GM19035 (cell line): ENCODE data around the gene CAPN13.

Experiments used
- ATAC-seq: cut with Tn5 transposase; IDR thresholded peaks from one replicate; pipeline ENCODE4 v1.9.1; 2021; ENCODE audit not compliant: unreplicated experiment

Gene CAPN13, protein sequence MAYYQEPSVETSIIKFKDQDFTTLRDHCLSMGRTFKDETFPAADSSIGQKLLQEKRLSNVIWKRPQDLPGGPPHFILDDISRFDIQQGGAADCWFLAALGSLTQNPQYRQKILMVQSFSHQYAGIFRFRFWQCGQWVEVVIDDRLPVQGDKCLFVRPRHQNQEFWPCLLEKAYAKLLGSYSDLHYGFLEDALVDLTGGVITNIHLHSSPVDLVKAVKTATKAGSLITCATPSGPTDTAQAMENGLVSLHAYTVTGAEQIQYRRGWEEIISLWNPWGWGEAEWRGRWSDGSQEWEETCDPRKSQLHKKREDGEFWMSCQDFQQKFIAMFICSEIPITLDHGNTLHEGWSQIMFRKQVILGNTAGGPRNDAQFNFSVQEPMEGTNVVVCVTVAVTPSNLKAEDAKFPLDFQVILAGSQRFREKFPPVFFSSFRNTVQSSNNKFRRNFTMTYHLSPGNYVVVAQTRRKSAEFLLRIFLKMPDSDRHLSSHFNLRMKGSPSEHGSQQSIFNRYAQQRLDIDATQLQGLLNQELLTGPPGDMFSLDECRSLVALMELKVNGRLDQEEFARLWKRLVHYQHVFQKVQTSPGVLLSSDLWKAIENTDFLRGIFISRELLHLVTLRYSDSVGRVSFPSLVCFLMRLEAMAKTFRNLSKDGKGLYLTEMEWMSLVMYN

DNA sequence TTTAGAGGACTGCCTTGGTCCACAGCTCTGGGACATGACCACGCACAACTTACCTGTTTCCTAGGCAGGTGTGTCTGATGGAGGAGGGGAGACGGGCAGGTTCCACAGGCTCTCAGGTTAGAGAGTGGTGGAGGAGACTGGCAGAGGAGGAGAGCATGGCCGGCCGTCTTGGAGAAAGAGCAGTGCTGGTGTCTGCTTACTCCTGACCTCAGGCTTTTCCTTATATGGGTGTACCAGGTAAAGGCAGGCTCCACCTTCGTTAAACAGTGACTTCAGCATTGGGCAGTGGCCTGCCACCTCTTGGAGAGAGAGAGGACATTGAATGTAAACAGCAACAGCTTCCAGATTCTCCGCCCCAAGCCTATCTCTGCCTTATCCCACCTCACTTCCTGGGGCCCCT, at the start of gene CAPN13:
CAPN13 (minus strand) TSS at position 198 of the 400 bp plus-strand sequence. CDS start 20,121 bp downstream, outside the sequence.
- ATAC-seq, result no peak

DNA sequence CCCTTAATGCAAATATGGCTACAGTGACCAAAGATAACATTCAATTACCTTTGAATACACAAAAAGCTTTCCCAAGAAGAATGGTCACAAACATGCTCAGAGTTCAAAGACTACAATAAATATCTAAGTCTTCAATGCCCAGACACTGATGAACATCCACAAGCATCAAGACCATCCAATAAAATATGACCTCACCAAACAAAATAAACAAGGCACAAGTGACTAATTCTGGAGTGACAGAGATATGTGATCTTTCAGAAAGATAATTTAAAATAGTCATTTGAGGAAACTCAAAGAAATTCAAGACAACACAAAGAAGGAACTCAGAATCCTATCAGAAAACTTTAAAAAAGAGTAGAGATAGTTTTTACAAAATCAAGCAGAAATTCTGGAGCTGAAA, 40.6 kb upstream of the CAPN13 start:
- ATAC-seq, result no peak

DNA sequence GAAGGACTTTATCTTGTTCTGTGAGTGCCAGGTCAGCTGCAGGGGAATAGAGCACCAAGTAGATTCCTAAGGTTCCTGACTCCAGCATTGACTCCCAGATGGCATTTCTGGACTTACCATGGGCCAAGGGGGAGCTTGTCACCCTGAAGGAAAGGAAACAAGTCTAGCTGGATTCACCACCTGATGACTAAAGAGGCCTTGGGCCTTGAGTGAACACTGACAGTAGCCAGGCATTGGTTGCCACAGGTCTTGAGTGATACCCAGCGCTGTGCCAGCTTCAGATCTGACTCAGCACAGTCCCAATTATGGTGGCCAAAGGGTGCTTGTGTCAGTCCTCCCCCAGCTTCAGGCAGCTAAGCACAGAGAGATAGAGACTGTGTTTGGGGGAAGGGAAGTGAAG, 40.1 kb upstream of the CAPN13 start:
- no peak for ATAC-seq

DNA sequence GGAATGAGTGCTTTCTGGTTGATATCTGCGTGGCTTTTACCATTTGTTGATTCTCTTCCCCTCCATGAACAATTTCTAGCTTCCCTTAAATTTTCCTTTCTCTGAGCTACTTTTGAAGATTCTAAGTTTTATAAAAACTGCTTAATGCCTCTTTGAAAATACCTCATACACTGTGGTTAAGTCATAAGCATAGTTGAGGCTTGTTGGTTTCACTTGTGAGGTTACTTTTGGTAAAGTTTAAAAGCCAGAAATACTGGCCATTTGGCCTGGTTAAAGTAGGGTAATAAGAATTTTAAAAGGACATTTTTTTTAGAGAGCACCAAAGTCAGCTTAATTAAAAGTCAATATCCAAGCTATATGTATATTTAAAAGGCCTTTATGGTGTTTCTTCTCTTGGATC, 21.3 kb upstream of the CAPN13 start:
- no peak for ATAC-seq

DNA sequence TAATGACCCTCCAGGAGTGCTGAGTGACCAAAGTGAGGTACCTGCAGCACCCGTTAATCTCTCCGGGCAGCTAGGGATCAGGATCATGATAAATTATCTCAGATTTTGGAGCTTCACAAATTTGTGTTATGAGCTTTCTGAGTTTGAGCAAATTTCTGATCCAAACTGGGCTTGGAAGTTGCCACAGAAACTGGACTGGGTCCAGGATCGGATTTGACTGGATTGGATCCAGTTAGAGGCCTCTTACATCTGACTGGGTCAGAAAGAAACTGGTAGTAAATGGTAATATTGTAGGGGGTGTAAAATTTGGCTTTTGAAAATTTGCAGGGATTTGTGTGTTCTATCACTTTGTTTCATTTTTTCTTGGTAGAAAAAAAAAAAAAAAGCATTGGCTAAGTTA, 19.7 kb upstream of the CAPN13 start:
- no peak for ATAC-seq

DNA sequence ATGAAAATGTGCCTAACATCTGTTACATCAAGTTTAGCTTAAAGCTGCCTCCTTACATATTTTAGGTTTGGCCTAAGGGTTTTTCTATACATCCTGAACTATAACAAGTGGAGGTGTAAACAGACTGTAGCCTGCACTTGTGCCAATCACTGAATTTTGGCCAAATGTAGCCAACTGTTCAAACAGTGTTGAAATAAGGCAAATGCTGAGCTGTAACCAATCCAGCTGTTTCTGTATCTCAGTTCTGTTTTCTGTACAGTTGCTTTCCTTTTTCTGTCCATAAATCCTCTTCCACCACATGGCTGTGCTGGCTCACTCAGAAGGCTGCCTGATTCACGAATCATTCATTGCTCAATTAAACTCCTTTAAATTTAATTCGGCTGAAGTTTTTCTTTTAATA, 19.2 kb upstream of the CAPN13 start:
- ATAC-seq, result no peak

DNA sequence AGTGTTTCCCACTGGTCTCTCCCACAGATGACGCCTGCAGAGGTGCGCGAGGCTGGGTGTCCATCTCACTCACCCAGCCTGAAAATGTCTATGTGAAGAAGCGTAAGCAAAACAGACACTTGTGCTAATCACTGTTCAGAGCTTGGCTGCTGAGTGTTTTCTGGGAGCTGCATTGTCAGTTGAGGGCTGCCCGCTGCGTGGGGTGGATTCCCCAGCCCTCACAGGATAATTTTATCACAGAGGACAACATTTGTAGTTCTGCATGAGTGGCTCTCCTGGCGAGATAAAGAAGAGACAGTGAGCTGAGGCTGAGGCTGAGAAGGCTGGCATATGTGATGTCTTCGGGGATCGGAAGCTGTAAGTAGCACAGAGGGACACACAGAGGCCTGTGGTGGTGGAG, 16.2 kb upstream of the CAPN13 start:
- ATAC-seq, result no peak

DNA sequence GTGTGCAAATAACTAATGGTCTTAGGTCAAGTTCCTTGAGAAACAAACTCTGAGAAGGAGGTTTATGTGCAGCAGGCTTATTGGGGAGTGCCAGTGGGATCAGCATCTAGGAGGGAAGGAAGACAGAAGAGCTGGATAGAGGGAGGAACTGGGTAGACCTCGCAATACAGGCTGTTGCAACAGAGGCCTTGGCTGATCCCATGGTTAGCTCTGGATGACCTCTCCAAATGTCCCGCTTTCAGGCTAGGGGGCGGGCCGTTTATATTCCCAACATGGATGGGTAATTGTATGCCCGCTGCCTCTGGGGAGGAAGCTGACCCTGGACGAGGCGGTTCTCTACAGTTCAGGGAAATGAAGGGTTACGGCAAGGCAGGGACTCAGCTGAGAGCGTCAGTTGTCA, 14.7 kb upstream of the CAPN13 start:
- no peak for ATAC-seq

DNA sequence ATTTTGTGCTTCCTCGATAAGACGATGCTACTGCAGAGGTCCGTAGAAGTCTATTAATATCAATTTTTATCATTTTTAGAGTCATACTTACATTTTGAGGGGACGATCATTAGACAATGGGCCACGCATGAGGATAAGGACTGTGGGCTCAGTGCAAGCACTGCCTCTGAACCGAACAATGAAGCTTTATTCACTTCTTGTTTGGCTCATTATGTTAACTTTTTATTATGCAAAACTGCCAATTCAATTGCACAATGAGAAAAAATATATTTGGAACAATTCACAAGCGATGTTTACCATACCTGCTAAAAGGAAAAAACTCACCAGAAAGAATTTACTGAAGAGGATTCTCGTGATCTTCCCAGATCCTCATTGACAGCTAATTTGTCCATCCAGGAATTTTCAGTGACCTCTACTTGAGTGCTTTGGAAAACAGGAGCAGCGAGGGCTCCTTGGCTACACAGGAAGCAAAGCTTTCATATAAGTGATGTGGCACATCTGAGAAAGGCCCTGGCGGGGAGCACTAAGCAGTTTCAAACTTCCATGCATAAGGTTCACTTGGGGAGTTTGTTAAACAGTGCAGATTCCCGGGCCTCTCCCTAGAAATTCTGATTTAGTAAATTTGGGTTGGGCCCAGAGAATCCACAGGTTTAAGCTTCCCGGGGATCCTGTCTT, 13.3 kb upstream of the CAPN13 start:
- ATAC-seq, result no peak

DNA sequence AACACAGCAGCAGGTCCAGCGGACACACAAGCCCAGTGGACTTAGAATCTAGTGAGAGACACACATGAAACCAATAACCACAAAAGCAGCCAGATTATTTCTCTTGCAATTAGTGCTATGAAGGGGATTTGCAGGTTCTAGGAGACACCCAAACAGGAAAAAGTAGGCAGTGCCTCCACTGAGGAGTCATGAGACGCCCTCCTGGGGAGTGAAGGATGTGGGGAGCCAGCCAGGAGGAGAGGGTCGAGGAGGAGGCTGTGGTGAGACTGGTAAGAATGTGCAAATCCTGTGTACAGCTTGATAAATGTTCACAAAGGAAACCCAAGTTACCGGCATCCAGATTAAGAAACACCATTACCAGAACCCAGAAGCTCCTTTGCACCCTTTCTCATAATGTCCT, 2.7 kb upstream of the CAPN13 start:
- ATAC-seq, result no peak

DNA sequence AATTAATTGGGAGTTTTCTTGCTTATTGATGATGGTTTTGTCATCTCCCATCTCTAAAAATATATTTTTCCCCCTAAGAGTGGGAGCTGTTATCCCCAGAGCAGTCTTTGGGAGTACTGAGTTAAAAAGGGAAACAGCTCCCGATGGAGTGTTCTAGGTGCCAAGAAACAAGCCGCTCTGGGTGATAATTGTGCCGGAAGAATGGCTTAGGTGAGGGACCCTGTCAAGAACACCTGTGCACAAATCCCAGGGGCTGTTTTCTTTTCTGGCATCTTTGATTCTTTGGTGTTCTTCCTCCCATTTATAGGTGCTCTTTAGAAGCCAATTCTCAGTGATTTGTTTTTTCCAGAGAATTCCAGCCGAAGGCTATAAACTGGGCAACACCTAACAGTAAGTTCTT, 1.4 kb upstream of the CAPN13 start:
- no peak for ATAC-seq

DNA sequence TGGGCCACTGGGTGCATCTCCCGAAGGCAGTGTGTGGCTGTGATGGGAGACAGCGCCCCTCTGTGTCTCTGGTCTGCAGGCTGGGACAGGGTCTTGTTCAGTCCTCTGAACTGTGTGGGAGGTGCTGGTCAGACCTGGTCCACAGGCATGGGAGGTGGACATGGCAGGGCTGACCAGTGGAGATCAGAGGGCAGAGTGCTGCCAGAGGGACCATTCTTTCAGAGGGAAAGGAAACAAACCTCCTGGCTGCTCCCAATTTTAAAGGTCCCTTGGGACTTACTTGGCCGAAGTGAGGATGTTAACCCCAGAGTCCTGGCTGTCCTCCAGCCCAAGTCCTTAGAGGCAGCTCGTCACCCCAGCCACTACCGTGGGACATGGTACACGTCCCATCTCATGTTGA, 4.0 kb downstream of the CAPN13 start:
- no peak for ATAC-seq

DNA sequence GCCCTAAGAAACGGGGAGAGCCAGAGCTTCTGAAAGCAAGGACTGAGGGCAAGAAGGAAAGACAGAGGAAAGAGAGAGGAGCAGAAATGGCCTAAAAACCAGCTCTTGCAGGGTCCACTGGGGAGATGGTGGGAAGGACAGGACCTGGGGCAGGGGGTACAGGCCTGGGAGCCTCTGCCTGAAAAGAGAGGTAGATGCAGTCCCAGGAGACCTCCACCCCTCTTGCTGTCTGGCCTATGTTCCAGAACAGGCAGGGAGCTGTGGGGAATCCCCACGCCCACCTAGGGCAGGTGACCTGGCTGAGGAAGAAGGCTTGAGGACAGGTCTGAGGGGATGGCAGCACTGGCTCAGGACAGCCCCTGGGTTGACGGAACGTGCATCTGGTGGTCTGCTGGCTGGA, 4.6 kb downstream of the CAPN13 start:
- ATAC-seq, result no peak

DNA sequence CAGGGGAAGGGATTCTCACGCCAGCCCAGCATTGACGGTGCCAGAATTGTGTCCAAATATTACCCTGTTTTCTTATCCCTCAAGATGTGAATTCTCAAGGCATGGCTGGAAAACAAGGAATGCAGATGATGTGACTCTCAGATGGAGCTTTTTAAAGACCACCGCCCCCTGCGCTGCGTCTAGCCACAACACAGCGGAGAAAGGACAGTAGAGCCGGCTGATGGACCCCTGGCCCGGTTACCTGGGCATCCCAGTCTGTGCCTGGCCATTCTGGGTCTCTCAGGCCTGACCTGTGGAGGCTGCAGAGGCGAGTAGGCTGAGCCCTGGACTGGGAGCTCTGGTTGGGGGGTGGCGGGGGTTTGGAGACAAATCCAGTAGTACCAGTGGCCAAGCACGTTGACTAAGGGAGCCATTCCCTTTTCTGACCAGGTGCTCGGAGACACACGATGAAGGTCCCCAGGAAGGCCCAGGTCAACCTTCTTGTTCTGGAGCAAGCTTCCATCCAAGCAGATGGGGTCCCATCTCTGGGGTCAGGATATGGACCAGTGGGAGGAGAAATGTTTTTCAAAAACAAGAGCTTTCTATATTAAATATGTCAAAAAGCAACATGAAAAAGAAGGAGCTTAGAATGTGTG, 5.3 kb downstream of the CAPN13 start:
- ATAC-seq, result no peak

DNA sequence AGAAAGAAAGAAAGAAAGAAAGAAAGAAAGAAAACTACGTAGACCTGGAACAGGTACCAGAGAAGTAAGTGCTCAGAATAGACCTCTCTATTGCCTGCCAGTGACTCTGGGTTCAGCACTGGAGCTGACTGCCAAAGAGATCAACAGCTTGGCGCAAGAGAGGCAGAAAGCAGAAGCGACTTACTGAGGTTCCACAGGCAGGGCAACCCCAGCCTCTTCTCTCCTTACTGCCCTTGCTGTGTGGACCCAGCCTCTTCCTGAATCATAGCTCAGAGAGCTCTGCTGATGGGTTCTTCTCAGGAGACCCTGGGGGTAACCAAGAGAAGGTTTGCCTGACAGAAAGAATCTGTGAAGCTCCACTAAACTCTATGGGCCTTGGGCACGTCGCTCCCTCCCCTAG, 7.1 kb downstream of the CAPN13 start:
- no peak for ATAC-seq

DNA sequence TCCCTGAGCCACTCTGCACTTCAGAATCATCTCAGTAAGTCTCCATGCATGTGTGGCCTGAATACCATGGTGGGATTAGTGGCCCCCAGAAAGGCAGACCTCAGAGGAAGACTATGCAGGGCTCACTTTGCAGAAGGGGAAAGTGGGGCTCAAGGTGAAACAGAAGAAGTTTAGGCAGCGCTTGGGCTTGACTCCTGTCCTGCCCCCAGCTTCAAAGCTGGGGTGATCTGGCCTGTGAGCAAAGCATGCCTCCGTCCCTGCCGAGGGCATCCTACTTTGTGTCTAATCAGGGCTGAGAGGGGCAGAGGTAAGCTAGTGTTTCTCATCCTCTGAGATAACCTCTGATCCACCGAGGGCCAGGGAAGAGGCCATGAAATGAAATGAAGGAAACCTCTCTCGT, 7.9 kb downstream of the CAPN13 start:
- no peak for ATAC-seq

DNA sequence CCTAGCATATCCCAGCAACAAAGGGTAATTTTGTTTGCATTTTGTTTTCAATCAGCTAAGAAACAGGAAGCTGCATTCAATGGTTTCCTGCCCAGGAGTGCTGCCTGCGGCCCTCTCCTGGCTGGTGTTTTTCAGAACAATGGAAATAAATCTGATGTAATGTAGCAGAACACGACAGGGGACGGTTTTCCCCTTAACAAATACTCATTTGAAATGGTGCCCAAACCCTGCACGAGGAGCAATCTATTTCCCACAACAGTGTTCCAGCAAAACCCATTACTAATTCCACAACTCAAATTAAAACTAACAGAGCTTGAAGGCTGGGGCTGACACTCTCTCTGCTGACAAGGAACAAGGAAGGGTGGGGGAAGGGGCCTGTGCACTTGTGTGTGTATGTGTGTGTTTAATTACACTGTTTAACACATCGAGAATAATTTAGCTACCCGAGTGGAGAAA, 8.7 kb downstream of the CAPN13 start:
- ATAC-seq, result no peak

DNA sequence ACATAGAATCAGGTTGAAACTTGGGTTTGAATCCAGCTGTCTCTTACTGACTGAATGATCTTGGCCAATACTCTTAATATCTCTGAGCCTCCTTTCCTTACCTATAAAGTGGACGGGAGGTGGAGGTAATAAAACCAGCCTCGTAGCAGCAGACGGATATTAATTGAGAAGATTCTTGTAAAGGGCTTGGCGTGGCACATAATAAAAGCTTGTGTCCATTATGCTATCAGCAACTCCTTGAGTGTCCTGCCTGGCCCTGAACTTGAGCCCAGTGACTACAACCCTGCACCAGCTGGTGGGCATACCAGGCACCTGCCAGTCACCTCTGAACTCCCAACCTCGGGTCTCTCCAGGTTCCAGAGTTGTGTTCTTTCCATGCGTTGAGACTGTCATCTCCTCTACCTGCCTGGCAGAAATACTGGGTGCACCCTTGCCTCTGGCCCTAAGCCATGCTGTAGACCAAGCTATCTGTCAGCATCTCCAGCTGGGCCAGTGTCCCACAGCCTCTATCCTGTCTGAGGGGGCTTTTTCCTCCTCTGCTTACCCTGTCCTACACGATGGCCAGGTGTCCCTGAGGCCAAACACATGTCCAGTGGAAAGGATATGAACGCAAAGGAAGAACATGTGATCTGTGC, 9.7 kb downstream of the CAPN13 start:
- ATAC-seq, result no peak

DNA sequence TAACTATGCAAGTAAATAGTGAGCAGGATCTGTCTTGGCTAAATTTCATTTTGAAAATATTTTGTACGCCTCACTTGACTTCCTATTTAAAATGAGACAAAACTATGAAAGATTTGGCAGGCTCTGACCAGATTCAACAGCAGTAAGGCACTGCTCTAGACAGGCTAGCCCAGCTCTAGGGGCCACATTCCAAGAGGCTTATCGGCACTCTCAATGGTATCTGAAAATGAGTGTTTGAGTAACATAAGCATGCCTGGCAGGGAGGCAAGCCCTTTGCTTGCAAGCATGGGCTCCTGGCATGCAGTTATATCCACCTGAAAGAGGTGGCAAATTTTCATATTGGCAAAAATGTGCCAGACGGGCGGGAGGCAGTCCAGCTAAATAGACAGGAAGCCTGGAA, 10.5 kb downstream of the CAPN13 start:
- ATAC-seq, result no peak

DNA sequence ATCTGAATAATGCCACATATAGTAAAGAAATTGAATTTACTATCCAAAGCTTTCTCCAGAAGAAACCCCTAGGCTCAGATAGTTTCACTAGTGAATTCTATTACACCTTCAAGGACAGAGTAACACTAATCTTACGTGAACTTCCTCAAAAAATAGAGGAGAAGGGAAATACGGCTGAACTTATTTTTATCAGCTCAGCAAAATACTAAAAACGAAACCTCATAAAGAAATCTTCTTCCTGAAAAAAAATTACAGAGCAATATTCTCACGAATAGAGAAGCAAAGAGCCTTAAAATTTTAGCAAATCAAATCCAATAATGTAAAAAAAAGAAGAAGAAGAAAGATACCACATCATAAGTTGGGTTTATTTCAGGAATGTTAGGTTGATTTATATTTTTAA, 14.7 kb downstream of the CAPN13 start:
- ATAC-seq, result no peak

DNA sequence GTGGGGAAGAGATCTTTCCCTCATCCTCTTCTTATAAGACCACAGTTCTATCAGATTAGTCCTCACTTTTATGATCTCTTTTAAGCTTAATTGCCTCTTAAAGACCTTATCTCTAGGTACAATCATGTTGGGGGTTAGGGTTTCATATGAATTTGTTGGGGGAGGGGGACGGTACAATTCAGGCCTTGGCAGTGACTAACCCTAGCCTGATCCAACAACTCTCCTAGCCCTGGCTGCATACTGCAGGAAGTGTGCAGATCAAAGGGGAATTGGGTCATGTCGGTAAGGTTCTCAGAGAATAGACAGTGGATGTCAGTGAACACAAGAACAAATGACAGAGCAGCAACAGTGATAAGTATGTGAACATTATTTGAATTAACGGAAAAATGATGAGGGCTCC, 16.4 kb downstream of the CAPN13 start:
- no peak for ATAC-seq
